ENCODE data around the gene MCC. TPM values are rescaled to one million over a fixed set of nuclear protein-coding genes. Genes with fewer than 3 reads are reported as not detected.

Gene MCC
- total RNA-seq, 1 experiment from 2014 or later = 23.5 TPM

GRCh38 chr5:112979723-112980122 lies 508.5 kb downstream of the MCC start:
- Mint-ChIP-seq H3K9me3 (no peaks in the 10 kb centered on the region), H3K36me3 (peaks cover 6% of the 10 kb centered on the region), H3K27me3 (ENCODE audit: low read depth) (no peaks in the 10 kb centered on the region), H3K4me1 (peaks cover 60% of the 10 kb centered on the region), H3K4me3 (peak overlapping the region; percentile 57), H3K27ac (peak overlapping the region; percentile 78)
- ChIA-PET CTCF (interaction anchor here (1.2 kb wide), 1 partner anchor 131 kb away, joined by 3 read pairs; no protein-coding TSS in a partner anchor), POLR2A (no interaction called here)
- ATAC-seq = no peak
- no peak for DNase-seq (ENCODE audit: low spot score)
- no peak for TF ChIP-seq TP53 (CRISPR knock-in tag; IDR thresholded peaks at IDR 0.05)
- TF ChIP-seq ZBTB43 (CRISPR knock-in tag; IDR thresholded peaks at IDR 0.05) = no peak
- TF ChIP-seq ZNF232 (CRISPR knock-in tag; IDR thresholded peaks at IDR 0.05) = no peak
- no peak for TF ChIP-seq E2F4 (CRISPR knock-in tag; IDR thresholded peaks at IDR 0.05; ENCODE audit: borderline replicate concordance, low read depth)
- no peak for TF ChIP-seq ZBTB21 (CRISPR knock-in tag; IDR thresholded peaks at IDR 0.05; ENCODE audit: borderline replicate concordance)
- TF ChIP-seq ATF1 (CRISPR knock-in tag; IDR thresholded peaks at IDR 0.05) = no peak
- no peak for TF ChIP-seq NFATC4 (CRISPR knock-in tag; IDR thresholded peaks at IDR 0.05)
- TF ChIP-seq IRF1 (CRISPR knock-in tag; IDR thresholded peaks at IDR 0.05) = no peak

DNA sequence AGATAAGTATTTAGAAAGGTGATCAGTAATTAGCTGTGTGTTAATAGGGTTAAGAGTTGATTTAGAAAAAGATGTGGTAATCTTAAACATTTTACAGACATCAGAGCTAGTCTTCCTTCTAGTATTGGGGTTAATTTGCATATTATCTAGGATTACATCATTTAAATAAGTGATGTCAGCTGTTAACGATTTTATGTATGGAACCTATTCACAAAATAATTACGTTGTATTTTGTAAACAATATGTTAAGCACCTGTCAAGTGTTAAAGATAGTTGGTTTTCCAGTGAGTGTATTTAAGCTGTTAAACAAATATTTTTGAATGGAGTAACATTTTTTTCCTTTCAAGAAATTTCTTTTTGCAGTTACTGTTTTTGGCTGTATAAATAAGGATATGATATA lies 509.4 kb downstream of the MCC start:
- DNase-seq (ENCODE audit: low spot score) = no peak
- no peak for ATAC-seq
- ChIA-PET CTCF (interaction anchor here (1.2 kb wide), 1 partner anchor 130 kb away, joined by 3 read pairs; no protein-coding TSS in a partner anchor), POLR2A (no interaction called here)
- H3K27me3 Mint-ChIP-seq (ENCODE audit: low read depth) = no peaks in the 10 kb centered on the region
- TF ChIP-seq EMX1 (CRISPR knock-in tag; IDR thresholded peaks at IDR 0.05) (no peak), JUN (CRISPR knock-in tag; IDR thresholded peaks at IDR 0.05) (no peak), E2F4 (CRISPR knock-in tag; IDR thresholded peaks at IDR 0.05; ENCODE audit: borderline replicate concordance, low read depth) (no peak), CBFB (CRISPR knock-in tag; IDR thresholded peaks at IDR 0.05; ENCODE audit: low read depth) (no peak)
- TF ChIP-seq, protein P1, sequence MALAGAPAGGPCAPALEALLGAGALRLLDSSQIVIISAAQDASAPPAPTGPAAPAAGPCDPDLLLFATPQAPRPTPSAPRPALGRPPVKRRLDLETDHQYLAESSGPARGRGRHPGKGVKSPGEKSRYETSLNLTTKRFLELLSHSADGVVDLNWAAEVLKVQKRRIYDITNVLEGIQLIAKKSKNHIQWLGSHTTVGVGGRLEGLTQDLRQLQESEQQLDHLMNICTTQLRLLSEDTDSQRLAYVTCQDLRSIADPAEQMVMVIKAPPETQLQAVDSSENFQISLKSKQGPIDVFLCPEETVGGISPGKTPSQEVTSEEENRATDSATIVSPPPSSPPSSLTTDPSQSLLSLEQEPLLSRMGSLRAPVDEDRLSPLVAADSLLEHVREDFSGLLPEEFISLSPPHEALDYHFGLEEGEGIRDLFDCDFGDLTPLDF (CRISPR knock-in tag; IDR thresholded peaks at IDR 0.05) = no peak
- TF ChIP-seq, protein P2, sequence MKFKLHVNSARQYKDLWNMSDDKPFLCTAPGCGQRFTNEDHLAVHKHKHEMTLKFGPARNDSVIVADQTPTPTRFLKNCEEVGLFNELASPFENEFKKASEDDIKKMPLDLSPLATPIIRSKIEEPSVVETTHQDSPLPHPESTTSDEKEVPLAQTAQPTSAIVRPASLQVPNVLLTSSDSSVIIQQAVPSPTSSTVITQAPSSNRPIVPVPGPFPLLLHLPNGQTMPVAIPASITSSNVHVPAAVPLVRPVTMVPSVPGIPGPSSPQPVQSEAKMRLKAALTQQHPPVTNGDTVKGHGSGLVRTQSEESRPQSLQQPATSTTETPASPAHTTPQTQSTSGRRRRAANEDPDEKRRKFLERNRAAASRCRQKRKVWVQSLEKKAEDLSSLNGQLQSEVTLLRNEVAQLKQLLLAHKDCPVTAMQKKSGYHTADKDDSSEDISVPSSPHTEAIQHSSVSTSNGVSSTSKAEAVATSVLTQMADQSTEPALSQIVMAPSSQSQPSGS (CRISPR knock-in tag; IDR thresholded peaks at IDR 0.05; ENCODE audit: borderline replicate concordance, low read depth) = no peak
- TF ChIP-seq, protein P3, sequence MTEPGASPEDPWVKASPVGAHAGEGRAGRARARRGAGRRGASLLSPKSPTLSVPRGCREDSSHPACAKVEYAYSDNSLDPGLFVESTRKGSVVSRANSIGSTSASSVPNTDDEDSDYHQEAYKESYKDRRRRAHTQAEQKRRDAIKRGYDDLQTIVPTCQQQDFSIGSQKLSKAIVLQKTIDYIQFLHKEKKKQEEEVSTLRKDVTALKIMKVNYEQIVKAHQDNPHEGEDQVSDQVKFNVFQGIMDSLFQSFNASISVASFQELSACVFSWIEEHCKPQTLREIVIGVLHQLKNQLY (CRISPR knock-in tag; IDR thresholded peaks at IDR 0.05) = no peak
- TF ChIP-seq, protein P4, sequence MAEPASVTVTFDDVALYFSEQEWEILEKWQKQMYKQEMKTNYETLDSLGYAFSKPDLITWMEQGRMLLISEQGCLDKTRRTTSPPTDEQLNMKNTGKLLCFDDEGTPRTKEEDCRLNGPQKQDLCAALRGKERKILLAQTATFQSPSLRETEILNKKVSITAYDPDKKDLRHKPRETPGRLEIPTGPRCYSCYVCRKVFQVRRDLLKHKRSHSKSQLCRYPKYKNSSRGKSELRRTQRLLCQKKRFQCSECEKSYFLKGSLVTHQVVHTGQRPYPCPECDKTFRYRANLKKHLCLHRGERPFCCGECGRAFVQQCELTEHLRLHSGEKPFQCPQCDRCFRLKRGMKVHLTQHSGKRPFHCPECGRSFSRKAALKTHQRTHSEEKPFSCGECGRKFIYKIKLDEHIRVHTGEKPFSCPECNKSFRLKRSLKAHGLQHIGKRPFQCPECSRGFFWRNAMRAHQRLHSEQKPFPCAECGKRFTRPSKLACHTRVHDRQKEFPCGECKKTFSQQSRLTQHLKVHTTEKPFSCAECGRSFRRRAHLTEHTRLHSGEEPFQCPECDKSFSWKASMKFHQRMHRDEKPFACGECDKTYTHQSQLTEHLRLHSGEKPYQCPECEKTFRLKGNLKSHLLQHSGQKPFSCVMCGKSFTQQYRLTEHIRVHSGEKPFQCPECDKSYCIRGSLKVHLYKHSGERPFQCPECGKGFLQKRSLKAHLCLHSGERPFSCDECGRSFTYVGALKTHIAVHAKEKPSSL (CRISPR knock-in tag; conservative IDR thresholded peaks at IDR 0.05) = no peak
- H3K36me3 Mint-ChIP-seq = peaks cover 5% of the 10 kb centered on the region
- no peak overlapping the region for H3K27ac Mint-ChIP-seq
- no peaks in the 10 kb centered on the region for H3K9me3 Mint-ChIP-seq
- H3K4me3 Mint-ChIP-seq = peak overlapping the region; percentile 98
- peaks cover 52% of the 10 kb centered on the region for H3K4me1 Mint-ChIP-seq
